DMS114 treated with DMSO at 0.1 percent for 48 hours (cell line): Measurements from ENCODE around the gene DTNB.

Source experiments
- DNase-seq: peaks from one replicate; lab custom pipeline; 2025; ENCODE audit not compliant: unreplicated experiment; lab: John Stamatoyannopoulos, UW

The DTNB gene

DNA sequence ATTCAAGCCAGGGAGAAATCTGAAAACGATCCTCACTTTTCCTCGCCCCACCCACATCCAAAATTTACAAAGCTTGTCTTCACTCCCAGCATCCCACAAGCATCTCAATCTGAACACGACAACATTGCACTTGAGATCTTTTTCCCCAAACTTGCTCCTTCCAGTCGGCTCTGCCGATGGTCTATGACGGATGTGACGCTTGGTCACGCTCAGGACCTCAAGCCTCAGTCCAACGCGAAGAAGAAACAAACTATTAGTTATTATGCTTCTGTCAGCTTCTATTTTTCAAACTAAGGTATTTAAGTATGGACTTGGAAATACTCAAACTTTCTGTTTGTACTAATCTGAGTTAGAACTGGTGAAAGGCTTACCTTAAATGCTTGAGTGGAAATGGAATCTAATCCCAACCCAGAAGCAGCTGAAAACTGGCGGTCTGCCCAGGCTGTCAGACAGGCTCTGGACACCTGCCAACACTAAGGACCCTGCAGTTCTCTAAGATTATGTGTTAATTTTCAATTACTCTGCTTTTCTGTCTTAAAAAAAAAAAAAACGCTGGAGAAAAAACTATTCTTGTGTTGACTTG is 199.5 kb downstream of the DTNB start:
- DNase-seq = no peak

DNA sequence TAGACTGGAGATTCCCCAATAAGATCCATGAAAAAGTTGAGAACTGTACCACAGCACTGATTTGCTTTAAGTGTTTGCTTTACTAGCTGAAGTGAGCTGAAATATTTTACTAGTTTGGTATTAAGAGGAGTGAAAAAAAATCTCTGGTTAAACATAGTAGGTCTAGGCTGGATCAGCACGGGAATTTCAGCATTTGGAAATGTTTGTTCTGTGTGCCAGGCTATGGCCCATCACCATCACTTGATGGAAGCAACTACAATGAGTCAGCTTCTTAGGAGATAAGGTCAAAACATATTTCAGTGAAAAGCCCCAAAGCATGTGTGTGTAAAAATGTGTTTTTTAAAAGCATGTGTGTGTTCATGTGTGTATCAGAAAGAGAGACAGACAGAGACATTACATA is 200.2 kb downstream of the DTNB start:
- no peak for DNase-seq

DNA sequence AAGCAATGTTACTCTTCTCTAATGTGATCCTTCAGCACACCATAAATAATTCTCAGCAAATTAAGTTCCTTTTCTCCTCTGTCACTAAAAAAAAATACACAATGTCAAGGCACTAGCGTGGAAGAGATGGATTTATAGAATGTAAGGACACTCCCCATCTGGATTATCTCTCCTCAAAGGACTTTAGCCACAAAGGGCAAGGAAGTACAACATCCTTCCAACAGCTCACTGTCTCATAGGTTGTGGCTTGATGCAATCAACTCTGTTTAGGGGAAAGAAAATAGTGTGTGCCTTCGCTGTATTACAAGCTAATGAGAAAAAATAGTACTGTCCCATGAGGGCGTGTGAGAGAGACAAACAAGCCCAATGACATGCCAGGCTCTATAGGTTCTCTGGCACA is 202.6 kb downstream of the DTNB start:
- no peak for DNase-seq

DNA sequence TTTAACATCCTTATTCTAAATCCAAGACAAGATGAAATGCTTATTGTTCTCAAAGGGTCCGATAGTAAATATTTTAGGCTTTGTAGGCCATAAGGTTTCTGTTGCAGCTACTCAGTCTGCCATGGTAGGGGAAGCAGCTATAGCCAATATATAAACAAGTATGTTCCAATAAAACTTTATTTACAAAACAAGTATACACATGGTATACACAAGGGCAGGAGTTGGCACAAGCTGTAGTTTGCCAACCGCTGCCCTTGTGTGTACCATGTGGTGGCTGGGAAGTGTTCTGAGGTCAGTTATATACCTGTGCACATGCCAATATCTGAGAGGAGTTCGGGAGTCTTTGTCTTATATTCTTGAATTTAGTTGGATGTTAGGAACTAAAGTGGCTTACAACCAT is 205.6 kb downstream of the DTNB start:
- no peak for DNase-seq

DNA sequence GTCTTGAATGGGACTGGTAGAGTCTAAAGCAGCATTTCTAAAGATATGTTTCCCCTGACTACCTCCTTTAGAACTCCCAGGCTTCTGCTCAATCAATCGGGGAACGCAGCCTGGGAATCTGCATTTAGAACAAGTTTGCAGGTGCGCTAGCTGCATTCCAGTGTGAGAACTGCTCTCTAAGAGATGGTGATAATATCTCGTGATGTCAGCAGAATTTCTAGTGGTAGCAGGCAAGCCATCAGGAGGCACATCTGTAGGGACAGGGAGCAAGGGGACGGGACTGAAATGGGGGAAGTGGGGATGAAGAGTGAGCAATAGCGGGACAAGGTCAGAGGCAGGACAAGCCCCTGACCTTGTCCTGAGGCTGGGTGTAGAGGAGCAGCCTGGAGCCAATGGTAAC is 211.4 kb downstream of the DTNB start:
- no peak for DNase-seq

DNA sequence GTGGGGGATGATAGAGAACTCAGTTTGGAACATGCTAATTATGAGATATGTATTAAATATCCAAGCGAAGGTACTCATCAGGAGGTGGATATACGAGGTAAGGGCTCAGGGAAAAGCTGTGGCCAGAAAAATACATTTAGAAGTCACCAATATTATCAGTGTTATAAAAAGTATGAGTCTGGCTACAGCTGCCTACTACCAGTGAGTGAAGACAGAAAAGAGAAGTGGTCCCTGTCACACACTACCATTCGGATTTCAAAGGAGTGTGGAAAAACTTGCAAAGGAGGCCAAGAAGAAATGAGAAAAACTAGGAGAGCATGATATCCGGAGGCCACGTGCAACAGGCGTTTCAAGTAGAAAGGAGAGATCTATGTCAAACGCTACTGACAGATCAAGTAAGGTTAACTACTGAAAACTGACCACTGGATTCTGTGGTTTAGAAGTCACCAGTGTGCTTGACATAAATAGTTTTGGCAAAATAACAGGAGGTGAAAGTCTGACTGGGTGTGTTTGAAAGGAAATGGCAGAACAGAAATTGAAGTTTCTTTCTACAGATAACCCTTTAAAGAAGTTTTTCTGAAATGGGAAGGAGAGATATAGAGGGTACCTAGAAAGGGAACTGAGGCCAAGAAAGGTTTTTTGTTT is 213.0 kb downstream of the DTNB start:
- DNase-seq = no peak

DNA sequence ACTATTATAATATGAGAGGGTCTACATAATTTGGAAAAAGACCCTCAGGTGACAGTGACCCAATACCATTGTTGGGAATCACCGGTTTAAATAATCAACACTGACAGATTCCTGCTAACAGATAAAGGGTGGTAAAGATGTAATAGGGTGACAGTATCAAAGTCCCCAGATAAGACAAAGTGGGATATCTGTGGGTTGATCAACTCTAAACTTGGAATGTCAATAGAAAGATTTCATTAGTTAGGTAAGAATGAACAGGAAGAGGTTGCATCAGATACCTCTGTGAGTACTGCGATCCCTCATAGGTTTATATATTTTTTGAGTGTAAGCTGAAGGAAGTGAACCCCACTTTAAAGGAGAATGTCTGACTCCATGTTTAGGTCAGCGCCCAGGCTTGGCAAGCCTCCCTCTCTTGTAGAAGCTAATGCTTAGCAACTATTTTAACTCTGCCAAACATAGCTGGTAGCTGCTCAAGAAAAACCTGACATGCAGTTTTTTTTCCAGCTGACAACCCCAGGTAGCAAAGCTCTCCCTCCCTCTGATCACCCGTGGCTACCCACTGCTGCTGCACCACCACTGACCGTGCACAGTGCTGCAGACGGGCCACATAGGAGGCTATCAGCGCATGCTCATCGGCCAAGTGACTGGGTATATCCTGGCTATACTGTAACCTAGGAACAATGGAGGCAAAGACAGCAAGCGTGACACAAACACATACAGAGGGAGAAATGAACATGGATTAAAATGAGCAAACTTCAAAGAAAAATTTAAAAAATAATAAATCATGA is 218.4 kb downstream of the DTNB start:
- no peak for DNase-seq

DNA sequence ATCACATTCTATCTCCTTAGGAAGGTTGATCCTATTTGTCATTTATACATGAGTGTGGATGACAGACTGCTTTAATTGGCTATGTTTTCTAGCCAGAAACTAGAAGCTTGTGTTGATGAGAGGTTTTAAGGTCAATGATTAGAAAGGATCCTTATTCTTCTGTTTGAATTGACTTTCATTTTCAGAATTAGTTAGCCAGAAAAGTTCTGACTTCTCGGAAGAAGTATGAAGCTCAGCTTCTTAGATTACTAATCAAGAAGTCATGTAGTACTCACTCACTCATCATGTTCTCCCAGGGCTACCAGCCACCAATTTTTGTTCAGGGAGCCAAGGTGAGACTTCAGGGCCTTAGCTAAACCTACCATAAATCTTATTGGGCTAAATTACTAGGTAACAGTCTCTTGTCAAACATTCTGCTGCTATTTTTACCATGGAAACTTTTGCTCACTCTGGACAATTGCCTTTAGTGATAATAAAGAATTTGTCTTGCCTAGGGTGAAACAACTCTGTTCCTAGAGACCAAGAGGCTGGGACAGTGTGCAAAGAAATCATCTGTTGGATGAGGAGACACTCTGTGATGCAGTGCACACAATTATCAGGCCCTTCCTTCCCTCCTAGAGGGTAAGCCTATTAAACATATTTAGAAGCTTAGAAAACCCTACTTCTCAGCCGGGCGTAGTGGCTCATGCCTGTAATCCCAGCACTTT is 220.0 kb downstream of the DTNB start:
- DNase-seq = no peak

DNA sequence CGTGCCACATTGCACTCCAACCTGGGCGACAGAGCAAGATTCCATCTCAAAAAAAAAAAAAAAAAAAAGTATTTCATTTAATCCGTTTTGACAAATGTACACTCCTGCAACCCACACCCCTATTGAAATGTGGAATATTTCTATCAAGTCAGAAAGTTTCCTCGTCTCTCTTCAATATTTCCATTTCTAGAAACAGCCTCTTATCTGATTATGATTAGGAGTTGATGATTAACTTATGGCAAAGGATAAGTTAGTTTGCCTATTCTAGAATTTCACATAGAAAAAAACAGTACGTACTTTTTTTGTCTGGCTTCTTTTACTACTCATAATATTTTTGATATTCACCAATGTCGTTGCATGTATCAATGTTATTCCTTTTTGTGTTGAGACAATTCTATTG is 224.6 kb downstream of the DTNB start:
- DNase-seq = no peak

DNA sequence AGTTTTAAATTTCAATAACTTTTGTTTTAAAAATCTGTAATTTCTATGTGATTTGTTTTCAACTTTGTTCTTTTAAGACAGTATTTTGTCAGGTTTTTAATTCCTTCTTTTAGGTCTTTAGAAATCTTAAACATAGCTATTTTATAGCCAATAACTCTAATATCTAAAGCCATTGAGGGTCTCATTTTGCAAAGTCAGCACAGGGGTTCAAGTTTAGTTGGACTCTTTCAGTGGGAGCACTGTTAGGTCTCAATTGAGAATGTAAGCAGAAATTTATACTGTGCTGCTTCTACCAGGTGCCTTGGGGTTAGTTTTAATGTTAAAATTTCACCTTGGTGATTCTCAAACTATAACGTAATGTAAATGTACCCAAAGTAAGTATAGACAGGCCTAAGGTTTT is 226.4 kb downstream of the DTNB start:
- DNase-seq = no peak

DNA sequence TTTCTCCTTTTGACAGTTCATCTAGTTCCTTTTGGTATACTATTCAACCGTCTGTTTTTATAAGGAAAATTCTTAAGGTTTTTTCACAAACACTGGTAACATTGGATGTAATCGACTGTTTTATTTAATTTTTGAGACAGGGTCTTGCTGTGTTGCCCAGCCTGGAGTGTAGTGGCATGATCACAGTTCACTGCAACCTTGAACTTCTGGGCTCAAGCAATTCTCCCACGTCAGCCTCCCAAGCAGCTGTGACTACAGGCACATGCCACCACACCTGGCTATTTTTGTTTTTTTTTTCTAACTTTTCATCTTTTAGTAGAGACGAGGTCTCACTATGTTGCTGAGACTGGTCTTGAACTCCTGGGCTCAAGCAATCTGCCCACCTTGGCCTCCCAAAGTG is 227.3 kb downstream of the DTNB start:
- DNase-seq = no peak

DNA sequence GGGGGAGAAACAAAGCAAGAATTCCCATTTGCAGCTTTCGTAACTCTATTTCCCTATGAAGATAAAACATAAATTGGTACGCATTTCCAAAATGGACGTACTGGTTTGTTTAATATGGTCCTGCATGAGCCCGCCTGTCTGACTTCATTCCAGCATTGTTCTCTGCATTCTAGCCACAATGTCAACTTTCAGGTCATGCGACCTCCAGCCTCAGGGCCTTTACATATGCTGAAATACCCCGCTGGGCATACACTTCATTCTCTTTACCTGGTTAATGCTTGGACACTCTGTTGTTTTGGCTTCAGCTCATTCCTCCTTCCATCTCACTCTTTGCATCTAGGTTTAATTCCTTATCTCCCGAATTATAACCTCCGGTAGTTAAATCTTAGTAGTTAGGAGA is 227.9 kb downstream of the DTNB start:
- DNase-seq = no peak

DNA sequence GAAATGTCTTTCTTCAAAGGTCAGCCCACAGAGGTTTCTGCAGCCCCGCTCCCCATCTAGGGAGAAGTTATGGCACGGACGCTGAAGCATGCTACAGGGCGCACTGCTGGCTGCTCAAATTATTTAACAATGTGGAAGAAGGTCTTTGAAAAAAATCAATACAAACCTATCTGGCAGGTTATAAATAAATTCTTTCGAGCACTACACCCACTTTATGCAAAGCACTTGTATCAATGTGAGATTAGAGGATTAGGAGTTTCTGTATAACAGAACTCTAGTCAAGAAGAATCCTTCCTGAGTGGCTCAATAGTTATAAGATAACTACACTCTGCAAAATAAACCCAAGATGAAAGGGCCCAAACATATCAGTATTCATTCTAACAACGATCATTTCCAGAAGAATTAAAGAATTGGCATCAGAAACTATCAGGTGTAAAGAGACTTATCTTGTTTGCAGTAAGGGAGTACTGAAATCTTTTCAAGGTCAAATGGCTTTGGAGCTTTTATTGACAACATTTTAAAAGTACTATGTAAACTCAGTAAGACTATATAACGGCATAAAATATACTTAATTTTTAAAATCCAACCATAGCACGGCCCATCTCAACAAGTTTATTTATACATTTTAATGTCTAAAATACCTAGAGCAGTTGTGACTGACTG is 228.6 kb downstream of the DTNB start:
- no peak for DNase-seq

DNA sequence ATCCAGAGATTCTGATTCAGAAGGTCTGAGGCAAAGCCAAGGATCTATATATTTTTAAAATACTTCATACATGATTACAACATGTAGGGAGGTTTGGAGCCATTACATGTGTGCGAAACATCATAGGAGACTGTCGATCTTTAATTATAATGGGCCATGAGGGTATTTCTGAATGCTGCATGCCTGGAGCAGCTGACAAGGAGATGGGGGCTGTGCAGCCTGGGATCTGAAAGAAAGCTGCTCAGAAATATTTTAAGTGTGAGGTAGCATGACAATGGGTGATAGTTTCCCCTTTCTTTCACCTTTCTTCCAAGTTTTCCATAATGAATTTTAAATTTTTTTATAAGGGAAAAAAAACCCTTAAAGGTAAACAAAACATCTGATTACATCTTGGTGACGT is 229.6 kb downstream of the DTNB start:
- no peak for DNase-seq

DNA sequence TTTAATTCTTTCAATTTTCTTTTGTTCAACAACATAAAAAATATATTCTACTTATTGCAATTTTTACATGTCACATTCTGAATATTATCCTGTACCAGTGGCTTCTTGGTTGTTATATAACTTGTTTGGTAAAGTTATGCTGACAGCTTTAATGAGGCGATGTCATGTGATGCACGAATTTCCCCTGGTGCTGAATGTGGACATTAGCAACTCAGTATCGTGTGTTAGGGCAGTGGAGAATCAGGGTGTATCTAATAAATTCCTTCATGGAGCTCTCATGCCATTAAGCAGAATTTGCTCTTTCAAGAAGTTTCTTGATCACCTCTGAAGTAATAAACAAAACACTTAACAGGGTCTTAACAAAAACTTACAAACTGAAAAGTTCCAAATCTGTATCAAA is 232.0 kb downstream of the DTNB start:
- DNase-seq = no peak

DNA sequence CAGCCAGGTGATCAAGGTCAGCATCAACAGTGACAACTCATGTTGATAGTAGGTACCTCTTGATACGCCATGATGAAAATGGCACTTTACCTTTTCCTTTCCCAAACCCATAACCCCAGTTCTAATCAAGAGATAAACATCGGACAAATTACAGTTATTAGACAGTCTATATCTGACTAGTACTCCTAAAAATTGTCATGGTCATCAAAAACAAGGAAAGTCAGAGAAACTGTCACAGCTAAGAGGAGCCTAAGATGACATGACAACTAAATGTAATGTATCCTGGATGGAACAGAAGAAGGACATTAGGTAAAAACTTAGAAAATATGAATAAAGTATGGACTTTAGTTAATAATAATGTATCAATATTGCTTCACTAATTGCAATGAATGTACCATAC is 234.6 kb downstream of the DTNB start:
- DNase-seq = no peak

DNA sequence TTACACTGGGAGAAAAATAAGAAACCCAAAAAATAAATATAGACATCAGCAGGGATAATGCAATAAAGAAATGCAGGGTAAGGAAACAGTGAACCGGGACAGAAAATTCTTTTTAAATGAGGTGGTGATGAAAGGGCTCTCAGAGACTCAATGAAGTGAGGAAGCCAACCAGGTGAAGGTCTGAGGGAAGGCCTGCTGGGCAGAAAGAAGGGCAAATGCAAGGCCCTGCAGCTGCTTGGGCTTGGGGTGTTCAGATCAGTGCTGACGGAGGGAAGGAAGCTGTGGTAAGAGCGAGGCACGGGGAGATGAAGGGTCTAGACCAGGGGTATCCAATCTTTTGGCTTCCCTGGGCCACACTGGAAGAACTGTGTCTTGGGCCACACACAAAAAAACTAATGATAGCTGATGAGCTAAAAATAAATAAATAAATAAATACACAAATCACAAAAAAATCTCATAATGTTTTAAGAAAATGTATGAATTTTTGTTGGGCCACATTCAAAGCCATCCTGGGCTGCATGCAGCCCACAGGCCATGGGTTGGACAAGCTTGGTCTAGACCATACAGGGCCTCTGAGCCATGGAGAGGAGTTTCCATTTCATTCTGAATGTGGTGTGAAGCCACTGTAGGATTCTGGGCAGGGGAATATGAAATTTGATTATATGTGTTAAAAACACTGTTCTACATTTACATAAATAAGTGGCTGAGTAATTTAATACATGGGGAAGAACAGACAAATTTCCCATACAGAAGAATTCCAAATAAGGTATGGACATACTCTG is 235.3 kb downstream of the DTNB start:
- no peak for DNase-seq

DNA sequence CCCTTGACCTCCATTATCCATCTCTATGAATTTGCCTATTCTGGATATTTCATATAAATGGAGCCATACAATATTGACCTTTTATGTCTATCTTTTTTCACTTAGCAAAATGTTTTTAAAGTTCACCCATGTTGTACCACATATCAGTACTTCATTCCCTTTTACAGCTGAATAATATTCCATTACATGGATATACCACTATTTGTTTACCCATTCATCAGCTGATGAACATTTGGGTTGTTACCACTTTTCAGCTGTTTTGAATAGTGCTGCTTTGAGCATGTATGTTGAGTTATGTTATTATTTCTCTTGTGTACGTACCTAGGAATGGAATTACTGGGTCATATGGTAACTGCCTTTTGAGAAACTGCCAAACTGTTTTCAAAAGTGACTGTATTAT is 238.0 kb downstream of the DTNB start:
- DNase-seq = no peak

DNA sequence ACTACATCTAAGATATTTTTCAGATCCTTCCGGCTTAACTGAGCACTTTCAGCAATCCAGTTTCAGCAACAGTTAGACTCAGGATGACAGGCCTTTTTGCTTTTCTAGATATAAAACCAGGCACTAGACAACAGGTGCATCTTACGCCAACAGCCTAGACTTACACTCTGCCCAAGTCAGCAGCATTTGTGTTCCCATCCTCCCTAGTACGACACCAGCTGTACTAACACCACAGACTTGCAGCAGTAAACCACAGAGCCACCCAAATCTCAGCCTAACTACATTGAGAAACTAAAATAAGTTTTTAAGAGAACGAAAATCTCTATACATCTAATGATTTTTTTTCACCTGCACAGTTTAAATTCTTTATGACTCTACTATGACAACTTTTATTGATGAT is 241.8 kb downstream of the DTNB start:
- no peak for DNase-seq

DNA sequence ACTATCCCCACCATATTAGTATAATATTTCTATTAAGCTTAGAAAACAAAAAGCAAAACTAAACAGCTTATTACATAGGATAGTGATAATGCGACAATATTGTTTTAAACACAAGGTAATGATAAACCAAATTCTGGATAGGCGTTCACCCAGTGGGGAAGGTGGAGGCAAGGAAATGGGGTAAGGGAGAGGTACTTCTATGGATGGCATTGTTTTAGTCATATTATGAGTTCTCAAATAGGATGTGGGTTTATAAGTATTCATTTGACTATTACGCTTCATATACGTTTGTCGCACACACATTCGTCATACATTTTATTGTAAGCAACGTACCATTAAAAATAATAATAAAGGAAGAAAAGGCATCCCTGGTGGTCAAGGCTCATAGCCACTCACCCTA is 242.8 kb downstream of the DTNB start:
- DNase-seq = no peak

DNA sequence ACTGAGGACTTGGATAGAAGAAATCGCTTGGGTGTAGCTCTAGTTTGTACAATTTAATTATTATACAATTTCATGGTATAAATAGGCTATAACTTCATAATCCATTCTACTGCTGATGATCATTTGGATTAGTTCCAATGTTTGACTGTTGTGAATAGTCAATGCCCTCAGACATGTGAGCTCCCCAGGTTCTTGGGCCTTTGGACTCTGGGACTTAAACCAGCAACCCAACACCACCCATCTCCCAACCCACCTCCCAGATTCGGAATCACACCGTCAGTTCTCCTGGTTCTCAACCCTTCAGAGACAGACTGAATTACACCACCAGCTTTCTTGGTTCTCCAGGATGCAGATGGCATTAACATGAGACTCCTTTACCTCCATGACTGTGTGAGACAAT is 247.1 kb downstream of the DTNB start:
- DNase-seq = no peak
